HS-5 (cell line): Measurements from ENCODE around the gene GALNT2.

ENCODE experiments used
- DNase-seq: peaks from one replicate; pipeline ENCODE4 v3.0.0-alpha.2; 2012; ENCODE audit warnings: low read depth

Gene GALNT2

GRCh38 chr1:230187290-230187689, 120.3 kb downstream of the GALNT2 start:
- no peak for DNase-seq

- no peak for DNase-seq
Measured at GRCh38 chr1:230188826-230189225, 121.8 kb downstream of the GALNT2 start.

- DNase-seq = no peak
Measured at GRCh38 chr1:230189341-230189740, 122.3 kb downstream of the GALNT2 start.

GRCh38 chr1:230189824-230190223, 122.8 kb downstream of the GALNT2 start:
- no peak for DNase-seq

- no peak for DNase-seq
Measured at GRCh38 chr1:230191079-230191804, 124.2 kb downstream of the GALNT2 start.

- DNase-seq = no peak
Measured at GRCh38 chr1:230191855-230192254, 124.8 kb downstream of the GALNT2 start.

GRCh38 chr1:230194525-230194924, 127.5 kb downstream of the GALNT2 start:
- DNase-seq = no peak

- no peak for DNase-seq
Measured at GRCh38 chr1:230195199-230195598, 128.2 kb downstream of the GALNT2 start.

- DNase-seq = no peak
Measured at GRCh38 chr1:230196077-230196476, 129.0 kb downstream of the GALNT2 start.

GRCh38 chr1:230197644-230198567, 130.9 kb downstream of the GALNT2 start:
- DNase-seq = no peak

- no peak for DNase-seq
Measured at GRCh38 chr1:230199034-230199433, 132.0 kb downstream of the GALNT2 start.

GRCh38 chr1:230199554-230199953, 132.5 kb downstream of the GALNT2 start:
- DNase-seq = no peak

- no peak for DNase-seq
Measured at GRCh38 chr1:230200276-230200675, 133.2 kb downstream of the GALNT2 start.

GRCh38 chr1:230201445-230201844, 134.4 kb downstream of the GALNT2 start:
- DNase-seq = no peak

GRCh38 chr1:230204842-230205241, 137.8 kb downstream of the GALNT2 start:
- no peak for DNase-seq

- DNase-seq = no peak
Measured at GRCh38 chr1:230205719-230206198, 138.7 kb downstream of the GALNT2 start.

- DNase-seq = no peak
Measured at GRCh38 chr1:230206207-230206606, 139.2 kb downstream of the GALNT2 start.

- no peak for DNase-seq
Measured at GRCh38 chr1:230206976-230207375, 139.9 kb downstream of the GALNT2 start.

- DNase-seq = no peak
Measured at GRCh38 chr1:230207598-230207997, 140.6 kb downstream of the GALNT2 start.

GRCh38 chr1:230208619-230209261, 141.7 kb downstream of the GALNT2 start:
- no peak for DNase-seq

GRCh38 chr1:230210326-230210980, 143.4 kb downstream of the GALNT2 start:
- no peak for DNase-seq

- no peak for DNase-seq
Measured at GRCh38 chr1:230210981-230211336, 143.9 kb downstream of the GALNT2 start.
